ENCODE data around the gene TNIK.

DNA sequence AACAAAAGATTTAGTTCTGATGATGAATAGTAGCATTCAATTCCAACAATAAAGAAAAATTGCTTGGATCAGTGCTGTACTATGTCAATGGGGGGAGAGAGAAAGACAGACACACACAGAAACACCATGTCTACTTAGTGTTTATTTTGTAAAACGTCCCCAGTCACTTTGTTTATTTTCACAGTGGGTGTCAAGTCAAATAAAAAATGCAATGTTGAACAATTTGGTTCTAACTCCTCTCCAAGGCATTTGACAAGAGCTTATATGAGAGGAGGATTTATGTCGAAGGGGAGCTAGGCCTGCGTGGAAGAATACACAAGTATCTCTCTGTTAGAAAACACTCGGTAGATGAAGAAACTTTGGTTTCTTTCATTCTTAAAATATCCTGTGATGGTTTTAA, 232.0 kb downstream of the TNIK start:
- TF ChIP-seq, protein P1, sequence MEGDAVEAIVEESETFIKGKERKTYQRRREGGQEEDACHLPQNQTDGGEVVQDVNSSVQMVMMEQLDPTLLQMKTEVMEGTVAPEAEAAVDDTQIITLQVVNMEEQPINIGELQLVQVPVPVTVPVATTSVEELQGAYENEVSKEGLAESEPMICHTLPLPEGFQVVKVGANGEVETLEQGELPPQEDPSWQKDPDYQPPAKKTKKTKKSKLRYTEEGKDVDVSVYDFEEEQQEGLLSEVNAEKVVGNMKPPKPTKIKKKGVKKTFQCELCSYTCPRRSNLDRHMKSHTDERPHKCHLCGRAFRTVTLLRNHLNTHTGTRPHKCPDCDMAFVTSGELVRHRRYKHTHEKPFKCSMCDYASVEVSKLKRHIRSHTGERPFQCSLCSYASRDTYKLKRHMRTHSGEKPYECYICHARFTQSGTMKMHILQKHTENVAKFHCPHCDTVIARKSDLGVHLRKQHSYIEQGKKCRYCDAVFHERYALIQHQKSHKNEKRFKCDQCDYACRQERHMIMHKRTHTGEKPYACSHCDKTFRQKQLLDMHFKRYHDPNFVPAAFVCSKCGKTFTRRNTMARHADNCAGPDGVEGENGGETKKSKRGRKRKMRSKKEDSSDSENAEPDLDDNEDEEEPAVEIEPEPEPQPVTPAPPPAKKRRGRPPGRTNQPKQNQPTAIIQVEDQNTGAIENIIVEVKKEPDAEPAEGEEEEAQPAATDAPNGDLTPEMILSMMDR (IDR thresholded peaks at IDR 0.05; ENCODE audit: low read depth, low read length): no peak
- no peak for TF ChIP-seq EZH2phosphoT487 (IDR thresholded peaks at IDR 0.05; ENCODE audit: low read depth)
